ELF-1 (cell line): ENCODE measurements around the gene TTL.
"Not testable (repeated sequence)": the region's sequence is repeated elsewhere in the genome, so short reads cannot be mapped to it uniquely, and the experiment has no call there.

Experiments
- DNase-seq: peaks from one replicate; pipeline ENCODE4 v3.0.0-alpha.2; 2016; ENCODE audit warnings: low read depth, low spot score

Gene TTL

DNA sequence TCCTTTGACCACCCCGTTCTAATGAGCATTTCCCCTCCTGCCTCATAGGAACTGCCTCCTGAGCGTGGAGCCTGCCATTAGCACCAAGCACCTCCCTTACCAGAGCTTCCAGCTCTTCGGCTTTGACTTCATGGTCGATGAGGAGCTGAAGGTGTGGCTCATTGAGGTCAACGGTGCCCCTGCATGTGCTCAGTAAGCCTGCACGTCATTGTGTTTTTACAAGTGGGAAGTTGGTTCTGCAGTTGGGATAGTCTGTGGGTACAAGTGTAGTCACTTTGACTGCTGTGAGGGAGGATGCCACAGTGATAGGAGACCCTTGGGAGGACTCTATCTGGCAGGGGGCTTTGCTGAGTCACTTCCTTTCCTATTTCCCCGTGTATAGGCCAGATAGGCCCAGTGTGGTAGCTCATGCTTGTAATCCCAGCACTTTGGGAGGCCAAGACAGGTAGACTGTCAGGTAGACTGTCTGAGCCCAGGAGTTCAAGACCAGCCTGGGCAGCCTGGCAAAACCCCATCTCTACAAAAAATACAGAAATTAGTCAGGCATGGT is 38.4 kb downstream of the TTL start:
- no peak for DNase-seq

DNA sequence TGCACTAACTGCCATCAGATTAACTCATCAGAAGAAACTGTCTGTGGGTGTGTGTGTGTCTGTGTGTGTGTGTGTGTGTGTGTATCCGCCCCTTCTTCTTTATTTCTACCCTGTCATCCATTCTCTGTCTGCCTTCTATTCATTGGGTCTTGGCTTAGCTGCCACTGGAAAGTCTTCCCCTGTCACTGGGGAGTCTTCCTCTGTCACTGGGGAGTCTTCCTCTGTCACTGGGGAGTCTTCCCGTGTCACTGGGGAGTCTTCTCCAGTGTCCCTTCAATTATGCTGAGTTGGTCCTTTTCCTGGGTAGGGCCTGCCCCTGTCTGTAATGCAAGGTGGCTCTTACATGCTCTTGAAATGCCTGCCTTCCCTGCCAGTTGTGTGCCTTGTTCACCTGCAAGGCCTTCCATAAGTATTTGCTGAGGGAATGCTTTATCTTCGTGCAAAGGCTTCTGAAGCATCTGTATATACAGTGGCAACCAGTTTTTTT is 41.4 kb downstream of the TTL start:
- DNase-seq, result no peak

GRCh38 chr2:112524276-112524675 is 42.3 kb downstream of the TTL start:
- not testable (repeated sequence) for DNase-seq

GRCh38 chr2:112528541-112528940 is 46.6 kb downstream of the TTL start:
- no peak for DNase-seq

DNA sequence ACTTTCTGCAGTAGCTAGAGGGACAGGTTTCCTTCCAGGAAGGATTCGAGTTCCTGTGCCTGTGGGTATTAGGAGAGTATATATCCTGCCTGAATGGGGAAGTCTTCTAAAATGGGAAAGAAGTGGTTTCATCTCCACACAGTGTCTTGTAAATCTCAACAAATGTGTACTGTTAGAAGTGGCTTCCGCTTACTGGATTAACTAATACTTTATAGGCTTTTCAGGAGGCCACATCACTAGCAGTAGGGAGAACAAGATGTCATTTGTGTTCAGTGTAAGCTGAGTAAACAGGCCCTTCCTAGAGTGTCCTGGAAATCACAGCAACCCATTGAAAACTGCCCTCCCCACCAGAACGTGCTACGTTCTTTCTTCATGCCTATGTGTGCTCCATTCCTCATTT is 47.8 kb downstream of the TTL start:
- DNase-seq, result no peak

DNA sequence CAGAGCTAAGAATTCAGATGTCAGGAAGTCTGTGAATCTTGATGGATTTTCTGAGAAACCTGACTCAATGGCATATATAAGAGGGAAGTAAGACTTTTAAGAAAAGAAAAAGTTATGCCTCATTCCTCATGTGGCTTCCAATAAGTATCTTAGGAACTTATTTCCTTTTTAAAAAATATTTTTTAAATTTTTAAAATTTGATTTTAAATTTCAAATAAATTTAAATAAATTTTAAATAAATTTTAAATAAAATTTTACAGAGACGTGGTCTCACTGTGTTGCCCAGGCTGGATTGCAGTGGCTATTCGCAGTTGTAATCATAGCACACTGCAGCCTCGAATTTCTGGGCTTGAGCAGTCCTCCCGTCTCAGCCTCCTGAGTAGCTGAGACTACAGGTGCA is 48.8 kb downstream of the TTL start:
- DNase-seq, result no peak

DNA sequence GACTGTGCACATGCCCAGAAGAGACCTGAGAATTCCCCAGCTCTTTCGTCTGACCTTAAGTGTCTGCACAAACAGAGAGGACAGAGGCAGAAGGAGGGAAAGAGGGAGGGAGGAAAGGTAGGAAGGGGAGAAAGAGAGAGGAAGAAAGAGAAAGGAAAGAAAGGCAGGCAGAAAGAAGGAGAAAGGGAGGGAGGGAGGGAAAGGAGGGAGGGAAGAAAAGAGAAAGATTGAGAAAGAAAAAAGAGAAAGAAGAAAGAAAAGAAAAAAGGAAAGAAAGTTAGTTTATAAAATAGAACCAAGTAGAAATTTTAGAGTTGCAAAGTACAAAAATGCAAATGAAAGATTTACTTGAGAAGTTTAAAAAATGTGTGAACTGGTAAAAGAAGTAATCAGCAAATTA is 52.9 kb downstream of the TTL start:
- DNase-seq, result no peak

- not testable (repeated sequence) for DNase-seq
These were observed 54.7 kb downstream of the TTL start for GRCh38 chr2:112536665-112537064.

- DNase-seq, result no peak
These were observed 57.4 kb downstream of the TTL start for GRCh38 chr2:112539306-112539705.

DNA sequence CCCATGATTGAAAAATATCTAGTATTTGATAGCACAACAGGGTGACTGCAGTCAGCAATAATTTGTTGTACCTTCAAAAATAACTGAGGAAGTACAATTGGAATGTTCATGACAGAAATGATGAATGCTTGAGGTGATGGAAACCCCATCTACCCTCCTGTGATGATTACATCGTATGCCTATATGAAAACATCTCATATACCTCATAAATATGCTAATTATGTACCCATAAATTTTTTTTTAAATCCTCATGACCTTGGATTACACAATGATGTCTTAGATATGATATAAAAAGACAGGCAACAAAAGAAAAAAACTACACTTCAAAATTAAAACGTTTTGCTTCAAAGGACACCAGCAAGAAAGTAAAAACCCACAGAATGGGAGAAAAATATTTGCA is 59.0 kb downstream of the TTL start:
- DNase-seq, result no peak

DNA sequence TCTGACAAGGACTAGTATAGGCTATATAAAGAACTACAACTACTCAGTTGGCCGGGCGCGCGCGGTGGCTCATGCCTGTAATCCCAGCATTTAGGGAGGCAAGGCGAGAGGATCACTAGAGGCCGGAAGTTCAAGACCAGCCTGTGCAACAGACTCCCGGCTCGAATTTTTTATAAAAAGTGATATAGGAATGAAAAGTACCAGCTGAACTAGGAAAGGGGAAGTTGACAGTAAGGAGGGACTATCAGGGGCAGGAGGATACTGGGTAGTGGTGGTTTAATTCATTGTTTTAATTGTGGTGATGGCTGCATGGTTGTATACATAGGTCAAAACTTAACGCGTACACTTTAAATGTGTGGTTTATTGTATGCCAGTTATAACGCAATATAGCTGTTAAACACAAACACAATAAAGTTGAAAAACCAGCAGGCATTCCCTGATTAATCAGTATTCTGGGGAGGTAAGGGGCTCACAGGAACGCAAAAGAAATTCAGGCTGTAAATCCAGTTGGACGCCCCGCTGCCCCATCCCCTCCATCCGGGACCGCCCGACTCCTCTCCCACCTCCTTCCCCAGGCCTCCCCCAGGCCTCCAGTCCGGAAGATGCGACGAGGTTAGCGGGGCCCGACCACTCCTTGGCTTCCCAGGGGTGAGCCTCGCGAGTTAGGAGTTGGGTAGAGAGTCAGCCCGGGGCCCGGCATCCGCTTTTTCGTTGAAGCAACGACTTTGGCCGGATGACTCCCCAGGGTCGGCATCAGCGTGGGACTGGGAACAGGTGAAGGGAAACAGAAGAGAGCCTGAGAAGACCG is 59.6 kb downstream of the TTL start:
- peak; percentile 4 for DNase-seq

GRCh38 chr2:112542123-112542983 is 60.4 kb downstream of the TTL start, which contains the start of gene POLR1B:
Gene POLR1B (plus strand): TSS chr2:112542465. CDS start chr2:112542495, 30 bp downstream.
- peak; percentile 92 for DNase-seq

DNA sequence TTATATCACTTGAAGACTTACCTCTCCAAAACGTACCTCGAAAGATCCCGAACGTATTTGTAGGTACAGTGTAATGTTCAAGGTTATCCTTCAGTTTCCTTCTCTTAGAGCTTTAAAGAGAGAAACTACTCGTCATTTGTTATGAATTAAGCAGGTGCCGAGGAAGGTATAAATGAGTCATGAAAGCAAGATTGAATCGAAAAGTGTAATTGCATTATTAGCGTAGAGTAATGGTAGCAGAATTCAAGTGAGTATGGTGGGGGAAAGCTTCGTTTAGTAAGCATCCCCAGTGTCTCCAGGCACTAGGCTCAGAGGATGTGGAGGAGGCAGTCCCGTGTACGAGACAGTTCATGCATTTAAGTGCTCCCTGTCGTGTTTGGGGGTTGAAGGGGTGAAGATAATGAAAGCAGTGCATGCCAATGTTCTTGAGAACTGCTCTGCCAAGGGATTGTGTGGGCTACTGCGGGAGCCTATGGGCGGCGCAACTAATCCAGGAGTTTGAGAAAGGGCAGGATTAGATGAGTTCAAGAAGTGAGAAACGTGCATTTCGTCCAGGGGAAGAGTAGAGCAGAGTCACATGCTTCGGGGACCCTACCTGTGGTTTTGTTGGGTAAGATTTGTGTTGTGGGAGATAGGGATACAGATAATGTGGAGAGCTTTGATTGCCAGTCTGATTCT is 61.2 kb downstream of the TTL start:
- peak; percentile 19 for DNase-seq

GRCh38 chr2:112547333-112547732 is 65.4 kb downstream of the TTL start:
- no peak for DNase-seq

DNA sequence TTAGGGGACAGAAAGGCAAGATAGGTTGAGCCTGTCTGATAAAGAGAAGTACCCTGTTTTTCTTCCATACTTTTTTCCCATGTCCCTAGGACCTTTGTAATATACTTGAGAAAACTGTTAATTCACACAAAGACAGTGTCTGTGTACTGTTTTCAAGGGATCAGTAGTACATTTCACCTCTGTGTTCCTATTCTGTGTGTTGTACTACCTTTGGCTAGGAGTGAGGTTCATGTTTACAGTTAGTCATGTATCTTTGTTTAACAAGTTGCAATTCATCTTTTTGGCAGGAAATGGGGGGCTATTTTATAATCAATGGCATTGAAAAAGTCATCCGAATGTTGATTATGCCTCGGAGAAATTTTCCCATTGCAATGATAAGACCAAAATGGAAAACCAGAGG is 67.0 kb downstream of the TTL start:
- DNase-seq, result no peak

- no peak for DNase-seq
These were observed 84.1 kb downstream of the TTL start for GRCh38 chr2:112566104-112566503.

- not testable (repeated sequence) for DNase-seq
These were observed 84.6 kb downstream of the TTL start for GRCh38 chr2:112566508-112566907.

DNA sequence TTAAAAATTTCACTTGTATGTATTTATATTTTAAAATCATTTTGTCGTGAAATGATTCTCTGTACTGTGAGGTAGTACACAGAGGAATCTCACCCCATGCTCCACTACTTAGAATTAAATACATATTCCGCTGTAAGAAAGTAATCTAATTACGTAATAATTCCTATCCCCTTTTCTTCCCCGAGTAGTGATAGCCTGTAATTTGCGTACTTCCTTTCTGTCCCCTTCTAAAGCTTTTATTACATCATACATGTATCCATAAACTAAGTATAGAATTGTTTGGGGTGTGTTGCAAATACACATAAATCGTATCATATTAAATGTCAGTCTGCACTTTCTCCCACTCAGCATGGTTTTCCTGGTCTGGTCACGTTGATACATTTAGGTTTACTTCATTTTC is 90.0 kb downstream of the TTL start:
- DNase-seq, result no peak

- DNase-seq, result peak; percentile 5
These were observed 95.8 kb downstream of the TTL start for GRCh38 chr2:112577756-112578155.

GRCh38 chr2:112579241-112579640 is 97.3 kb downstream of the TTL start:
- no peak for DNase-seq

DNA sequence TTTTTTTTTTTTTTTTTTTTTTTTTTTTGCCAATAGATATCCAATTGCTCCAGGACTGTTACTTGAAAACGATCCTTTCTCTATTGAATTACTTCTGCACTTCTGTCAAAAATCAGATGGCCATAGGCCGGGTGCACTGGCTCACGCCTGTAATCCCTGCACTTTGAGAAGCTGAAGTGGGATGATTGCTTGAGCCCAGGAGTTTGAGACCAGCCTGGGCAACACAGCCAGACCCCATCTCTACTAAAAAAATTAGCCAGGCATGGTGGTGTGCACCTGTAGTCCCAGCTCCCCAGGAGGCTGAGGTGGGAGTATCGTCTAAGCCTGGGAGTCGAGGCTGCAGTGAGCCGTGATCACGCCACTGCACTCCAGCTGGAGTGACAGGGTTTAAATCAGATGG is 98.1 kb downstream of the TTL start:
- DNase-seq, result no peak

GRCh38 chr2:112582314-112582746 is 100.4 kb downstream of the TTL start:
- peak; percentile 10 for DNase-seq
